Adrenal gland (tissue), 12 donors: ENCODE results near the gene OR5AR1. TPM values are rescaled to one million over a fixed set of nuclear protein-coding genes. Genes with fewer than 3 reads are reported as not detected.

Experiments used
- DNase-seq, 7 donors: peaks; one replicate each; pipeline ENCODE4 v3.0.0-alpha.2; 2019 to 2020
- H3K27ac ChIP-seq, 5 donors: fragments of 200-600 bp; sonication (generic) in 4 of 5; 1 replicate in 3 of 5; 2 replicates in 2 of 5; pipeline versions ENCODE4 v1.5.1 to v1.8.0; 2016 to 2020; ENCODE audit warnings: mild to moderate bottlenecking in 1 of 5
- H3K27me3 ChIP-seq: fragments of 200-600 bp; 2 replicates; pipeline ENCODE4 v1.8.0; 2021
- H3K36me3 ChIP-seq, 2 donors: fragments of 200-600 bp; replicated peaks in 1 of 2; 1 replicate in 1 of 2; 2 replicates in 1 of 2; pipeline versions ENCODE4 v1.5.1 to v1.8.0; 2018 to 2022
- H3K4me1 ChIP-seq, 2 donors: fragments of 200-600 bp; replicated peaks in 1 of 2; 1 replicate in 1 of 2; 2 replicates in 1 of 2; pipeline versions ENCODE4 v1.5.1 to v1.8.0; 2018 to 2021
- H3K4me3 ChIP-seq, 4 donors: fragments of 200-600 bp; sonication (generic) in 3 of 4; one replicate each; pipeline ENCODE4 v1.5.1; 2016 to 2018
- H3K9me3 ChIP-seq, 3 donors: fragments of 200-600 bp; sonication (generic) in 1 of 3; replicated peaks in 1 of 3; 1 replicate in 2 of 3; 2 replicates in 1 of 3; pipeline versions ENCODE4 v1.5.1 to v1.8.0; 2016 to 2021
- POLR2A ChIP-seq, 2 donors: fragments of 450-650 bp; IDR thresholded peaks; one replicate each; pipeline ENCODE4 v1.6.1; 2017; ENCODE audit warnings: antibody characterized with exemption in 2 of 2, mild to moderate bottlenecking in 2 of 2, moderate library complexity in 1 of 2
- WGBS, 4 donors: extraction: QIAGEN DNeasy Blood & Tissue Kit in 2 of 4; methylation state at CpG; one replicate each; pipeline versions ENCODE4 v1.1.5 to v1.1.7; 2013 to 2017; 5-methylcytosine and 5-hydroxymethylcytosine counted together
- intact Hi-C, 2 donors: fragments of 100-400 bp; cut with DNase I; formaldehyde crosslinking; loops; one replicate each; pipeline versions ENCODE4 v1.14.1 to v1.15.0; 2022 to 2023
- polyA plus RNA-seq, 3 donors: library from polyadenylated mRNA; stranded (reverse); fragments of 200-250 nt in 2 of 3; fragments of 350-450 nt in 1 of 3; fragmentation: Illumina TruSeq in 1 of 3; extraction: RNeasy Lipid Tissue Mini Kit (QIAGEN cat#74804) in 1 of 3; gene quantifications; one replicate each; pipeline ENCODE4 v1.2.3, GENCODE V29; 2013 to 2014
- small RNA-seq, 2 donors: library from RNA; depleted of rRNA; stranded (forward); fragments of <200 nt; gene quantifications; one replicate each; pipeline ENCODE3, GENCODE V24; 2016
- total RNA-seq, 9 donors: library from RNA; depleted of rRNA in 4 of 9; stranded (reverse); fragments of >200 nt in 4 of 9; fragments of 120-200 nt in 1 of 9; fragmentation: NEBNext Ultra II Directional in 1 of 9; extraction: Animal tissue kit (Norgen Biotek cat#: 25700) in 1 of 9; gene quantifications; one replicate each; pipeline versions ENCODE4 v1.1.0 to v1.2.4, GENCODE V29; 2013 to 2023
- TF ChIP-seq, protein P1 (sequence below), 6 experiments: fragments of 450-650 bp in 4 of 6; fragments of 200-600 bp in 2 of 6; sonication (generic) in 1 of 6; IDR thresholded peaks; 1 replicate in 5 of 6; 2 replicates in 1 of 6; pipeline versions ENCODE4 v1.5.1 to v1.8.0; 2016 to 2021; ENCODE audit warnings: antibody characterized with exemption in 6 of 6, mild to moderate bottlenecking in 2 of 6, moderate library complexity in 1 of 6
- donor health status: healthy with polysubstance abuse.
- donor health status: Bipolar disorder and iron deficiency.
- donor health status: DM: yes; HTN: yes; CAD: no.
- donor health status: DM: no; HTN: no; CAD: no.
- donor health status: DM: no; HTN: no; CAD: no.
- donor health status: DM: yes; HTN: yes; CAD: no.

OR5AR1 gene
- total and polyA plus RNA-seq, 12 donors, result not detected

DNA sequence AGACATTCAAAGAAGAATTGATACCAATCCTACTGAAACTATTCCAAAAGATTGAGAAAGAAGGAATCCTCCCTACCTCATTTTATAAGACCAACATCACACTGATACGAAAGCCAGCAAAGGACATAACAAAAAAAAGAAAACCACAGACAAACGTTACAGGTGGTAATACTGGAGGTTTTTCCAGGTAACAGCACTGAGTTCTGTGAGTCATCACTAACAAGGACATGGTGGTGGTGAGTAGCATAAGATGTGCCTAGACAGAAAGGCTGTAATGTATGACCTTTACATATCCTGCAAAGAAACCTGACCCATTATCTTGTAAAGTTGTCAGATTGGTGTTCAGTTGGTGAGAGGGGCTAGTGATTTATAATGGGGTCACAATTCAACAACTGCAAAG lies 50.7 kb downstream of the OR5AR1 start:
- Histone ChIP-seq H3K4me1 (no peaks in the 10 kb centered on the region), H3K9me3 (no peaks in the 10 kb centered on the region), H3K36me3 (no peaks in the 10 kb centered on the region), H3K4me3 (no peak overlapping the region), H3K27ac (no peak overlapping the region), H3K27me3 (no peaks in the 10 kb centered on the region)
- intact Hi-C loops, result no loop called here
- 58 to 67% (median 65%) methylated on average over 2 of the region's 2 CpGs for WGBS, 4 donors
- no peak for DNase-seq
- TF ChIP-seq, protein P1, sequence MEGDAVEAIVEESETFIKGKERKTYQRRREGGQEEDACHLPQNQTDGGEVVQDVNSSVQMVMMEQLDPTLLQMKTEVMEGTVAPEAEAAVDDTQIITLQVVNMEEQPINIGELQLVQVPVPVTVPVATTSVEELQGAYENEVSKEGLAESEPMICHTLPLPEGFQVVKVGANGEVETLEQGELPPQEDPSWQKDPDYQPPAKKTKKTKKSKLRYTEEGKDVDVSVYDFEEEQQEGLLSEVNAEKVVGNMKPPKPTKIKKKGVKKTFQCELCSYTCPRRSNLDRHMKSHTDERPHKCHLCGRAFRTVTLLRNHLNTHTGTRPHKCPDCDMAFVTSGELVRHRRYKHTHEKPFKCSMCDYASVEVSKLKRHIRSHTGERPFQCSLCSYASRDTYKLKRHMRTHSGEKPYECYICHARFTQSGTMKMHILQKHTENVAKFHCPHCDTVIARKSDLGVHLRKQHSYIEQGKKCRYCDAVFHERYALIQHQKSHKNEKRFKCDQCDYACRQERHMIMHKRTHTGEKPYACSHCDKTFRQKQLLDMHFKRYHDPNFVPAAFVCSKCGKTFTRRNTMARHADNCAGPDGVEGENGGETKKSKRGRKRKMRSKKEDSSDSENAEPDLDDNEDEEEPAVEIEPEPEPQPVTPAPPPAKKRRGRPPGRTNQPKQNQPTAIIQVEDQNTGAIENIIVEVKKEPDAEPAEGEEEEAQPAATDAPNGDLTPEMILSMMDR (IDR thresholded peaks at IDR 0.05), result no peak
- no peak for TF ChIP-seq POLR2A (IDR thresholded peaks at IDR 0.05)

Small RNA genes lying within 50 kb of the gene (small RNA-seq; reads per million reads assigned to genes)
- 0 reads per million in 2 donors for gene AP004245.1

Other genes starting within 250 kb of the OR5AR1 start
- gene OR5M3, start 190.3 kb upstream of the OR5AR1 start, total RNA-seq, result not detected
- gene OR5M3, start 190.3 kb upstream of the OR5AR1 start, polyA plus RNA-seq, result not detected
- not detected for gene OR5M8, start 172.3 kb upstream of the OR5AR1 start, total RNA-seq
- not detected for gene OR5M8, start 172.3 kb upstream of the OR5AR1 start, polyA plus RNA-seq
- gene OR5M11, start 120.4 kb upstream of the OR5AR1 start, total RNA-seq, result not detected
- gene OR5M11, start 120.4 kb upstream of the OR5AR1 start, polyA plus RNA-seq, result not detected
- not detected for gene OR5M10, start 86.0 kb upstream of the OR5AR1 start, total RNA-seq
- gene OR5M10, start 86.0 kb upstream of the OR5AR1 start, polyA plus RNA-seq, result not detected
- gene OR5M1, start 48.8 kb upstream of the OR5AR1 start, total RNA-seq, result not detected
- gene OR5M1, start 48.8 kb upstream of the OR5AR1 start, polyA plus RNA-seq, result not detected
- not detected for gene OR5AP2, start 21.2 kb upstream of the OR5AR1 start, total RNA-seq
- gene OR5AP2, start 21.2 kb upstream of the OR5AR1 start, polyA plus RNA-seq, result not detected
- gene OR9G1, start 35.4 kb downstream of the OR5AR1 start, total RNA-seq, result not detected
- not detected for gene OR9G1, start 35.4 kb downstream of the OR5AR1 start, polyA plus RNA-seq
- not detected for gene OR9G4, start 85.0 kb downstream of the OR5AR1 start, total RNA-seq
- not detected for gene OR9G4, start 85.0 kb downstream of the OR5AR1 start, polyA plus RNA-seq